ENCODE data around the gene ADAMTSL5.

GRCh38 chr19:1457031-1457739 is 55.6 kb downstream of the ADAMTSL5 start:
- TF ChIP-seq, protein P1, sequence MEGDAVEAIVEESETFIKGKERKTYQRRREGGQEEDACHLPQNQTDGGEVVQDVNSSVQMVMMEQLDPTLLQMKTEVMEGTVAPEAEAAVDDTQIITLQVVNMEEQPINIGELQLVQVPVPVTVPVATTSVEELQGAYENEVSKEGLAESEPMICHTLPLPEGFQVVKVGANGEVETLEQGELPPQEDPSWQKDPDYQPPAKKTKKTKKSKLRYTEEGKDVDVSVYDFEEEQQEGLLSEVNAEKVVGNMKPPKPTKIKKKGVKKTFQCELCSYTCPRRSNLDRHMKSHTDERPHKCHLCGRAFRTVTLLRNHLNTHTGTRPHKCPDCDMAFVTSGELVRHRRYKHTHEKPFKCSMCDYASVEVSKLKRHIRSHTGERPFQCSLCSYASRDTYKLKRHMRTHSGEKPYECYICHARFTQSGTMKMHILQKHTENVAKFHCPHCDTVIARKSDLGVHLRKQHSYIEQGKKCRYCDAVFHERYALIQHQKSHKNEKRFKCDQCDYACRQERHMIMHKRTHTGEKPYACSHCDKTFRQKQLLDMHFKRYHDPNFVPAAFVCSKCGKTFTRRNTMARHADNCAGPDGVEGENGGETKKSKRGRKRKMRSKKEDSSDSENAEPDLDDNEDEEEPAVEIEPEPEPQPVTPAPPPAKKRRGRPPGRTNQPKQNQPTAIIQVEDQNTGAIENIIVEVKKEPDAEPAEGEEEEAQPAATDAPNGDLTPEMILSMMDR (IDR thresholded peaks at IDR 0.05) = no peak
- no peak for TF ChIP-seq POLR2A (IDR thresholded peaks at IDR 0.05)
